ENCODE results near the gene AKR1C8.

DNA sequence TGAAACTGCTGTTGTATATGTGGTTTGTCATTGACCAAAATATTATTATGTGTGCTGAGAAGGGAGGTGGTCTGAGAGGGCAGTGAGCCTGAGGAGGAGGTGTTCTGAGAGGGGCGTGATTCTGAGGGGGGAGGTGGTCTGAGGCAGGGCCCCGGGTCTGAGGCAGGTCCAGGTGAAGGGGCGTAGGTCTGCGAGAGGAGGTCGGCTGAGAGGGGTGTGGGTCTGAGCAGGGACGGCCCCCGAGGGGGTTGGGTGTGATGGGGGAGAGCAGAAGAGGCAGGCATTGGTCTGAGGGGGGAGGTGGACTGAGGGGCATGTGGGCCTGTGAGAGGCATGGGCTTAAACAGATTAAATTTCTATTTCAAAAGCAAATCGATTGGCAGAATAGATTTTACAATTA is 44.1 kb upstream of the AKR1C8 start:
- TF ChIP-seq, protein P1, sequence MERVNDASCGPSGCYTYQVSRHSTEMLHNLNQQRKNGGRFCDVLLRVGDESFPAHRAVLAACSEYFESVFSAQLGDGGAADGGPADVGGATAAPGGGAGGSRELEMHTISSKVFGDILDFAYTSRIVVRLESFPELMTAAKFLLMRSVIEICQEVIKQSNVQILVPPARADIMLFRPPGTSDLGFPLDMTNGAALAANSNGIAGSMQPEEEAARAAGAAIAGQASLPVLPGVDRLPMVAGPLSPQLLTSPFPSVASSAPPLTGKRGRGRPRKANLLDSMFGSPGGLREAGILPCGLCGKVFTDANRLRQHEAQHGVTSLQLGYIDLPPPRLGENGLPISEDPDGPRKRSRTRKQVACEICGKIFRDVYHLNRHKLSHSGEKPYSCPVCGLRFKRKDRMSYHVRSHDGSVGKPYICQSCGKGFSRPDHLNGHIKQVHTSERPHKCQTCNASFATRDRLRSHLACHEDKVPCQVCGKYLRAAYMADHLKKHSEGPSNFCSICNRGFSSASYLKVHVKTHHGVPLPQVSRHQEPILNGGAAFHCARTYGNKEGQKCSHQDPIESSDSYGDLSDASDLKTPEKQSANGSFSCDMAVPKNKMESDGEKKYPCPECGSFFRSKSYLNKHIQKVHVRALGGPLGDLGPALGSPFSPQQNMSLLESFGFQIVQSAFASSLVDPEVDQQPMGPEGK (CRISPR knock-in tag; IDR thresholded peaks at IDR 0.05; ENCODE audit: borderline replicate concordance): no peak
- TF ChIP-seq TCF4 (CRISPR knock-in tag; IDR thresholded peaks at IDR 0.05; ENCODE audit: borderline replicate concordance) (no peak), TOX (CRISPR knock-in tag; IDR thresholded peaks at IDR 0.05; ENCODE audit: borderline replicate concordance) (no peak), ZFP3 (CRISPR knock-in tag; IDR thresholded peaks at IDR 0.05) (no peak), SNAI2 (CRISPR knock-in tag; IDR thresholded peaks at IDR 0.05) (no peak), POU6F1 (CRISPR knock-in tag; IDR thresholded peaks at IDR 0.05; ENCODE audit: borderline replicate concordance, low read depth) (no peak), ZNF70 (CRISPR knock-in tag; IDR thresholded peaks at IDR 0.05) (no peak), ZC3H10 (CRISPR knock-in tag; IDR thresholded peaks at IDR 0.05) (no peak), ZNF8 (CRISPR knock-in tag; IDR thresholded peaks at IDR 0.05) (no peak), BACH2 (CRISPR knock-in tag; IDR thresholded peaks at IDR 0.05; ENCODE audit: borderline replicate concordance) (no peak), CREB5 (CRISPR knock-in tag; IDR thresholded peaks at IDR 0.05; ENCODE audit: low read depth) (no peak)
- TF ChIP-seq, protein P2, sequence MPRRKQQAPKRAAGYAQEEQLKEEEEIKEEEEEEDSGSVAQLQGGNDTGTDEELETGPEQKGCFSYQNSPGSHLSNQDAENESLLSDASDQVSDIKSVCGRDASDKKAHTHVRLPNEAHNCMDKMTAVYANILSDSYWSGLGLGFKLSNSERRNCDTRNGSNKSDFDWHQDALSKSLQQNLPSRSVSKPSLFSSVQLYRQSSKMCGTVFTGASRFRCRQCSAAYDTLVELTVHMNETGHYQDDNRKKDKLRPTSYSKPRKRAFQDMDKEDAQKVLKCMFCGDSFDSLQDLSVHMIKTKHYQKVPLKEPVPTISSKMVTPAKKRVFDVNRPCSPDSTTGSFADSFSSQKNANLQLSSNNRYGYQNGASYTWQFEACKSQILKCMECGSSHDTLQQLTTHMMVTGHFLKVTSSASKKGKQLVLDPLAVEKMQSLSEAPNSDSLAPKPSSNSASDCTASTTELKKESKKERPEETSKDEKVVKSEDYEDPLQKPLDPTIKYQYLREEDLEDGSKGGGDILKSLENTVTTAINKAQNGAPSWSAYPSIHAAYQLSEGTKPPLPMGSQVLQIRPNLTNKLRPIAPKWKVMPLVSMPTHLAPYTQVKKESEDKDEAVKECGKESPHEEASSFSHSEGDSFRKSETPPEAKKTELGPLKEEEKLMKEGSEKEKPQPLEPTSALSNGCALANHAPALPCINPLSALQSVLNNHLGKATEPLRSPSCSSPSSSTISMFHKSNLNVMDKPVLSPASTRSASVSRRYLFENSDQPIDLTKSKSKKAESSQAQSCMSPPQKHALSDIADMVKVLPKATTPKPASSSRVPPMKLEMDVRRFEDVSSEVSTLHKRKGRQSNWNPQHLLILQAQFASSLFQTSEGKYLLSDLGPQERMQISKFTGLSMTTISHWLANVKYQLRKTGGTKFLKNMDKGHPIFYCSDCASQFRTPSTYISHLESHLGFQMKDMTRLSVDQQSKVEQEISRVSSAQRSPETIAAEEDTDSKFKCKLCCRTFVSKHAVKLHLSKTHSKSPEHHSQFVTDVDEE (CRISPR knock-in tag; IDR thresholded peaks at IDR 0.05): no peak
- TF ChIP-seq, protein P3, sequence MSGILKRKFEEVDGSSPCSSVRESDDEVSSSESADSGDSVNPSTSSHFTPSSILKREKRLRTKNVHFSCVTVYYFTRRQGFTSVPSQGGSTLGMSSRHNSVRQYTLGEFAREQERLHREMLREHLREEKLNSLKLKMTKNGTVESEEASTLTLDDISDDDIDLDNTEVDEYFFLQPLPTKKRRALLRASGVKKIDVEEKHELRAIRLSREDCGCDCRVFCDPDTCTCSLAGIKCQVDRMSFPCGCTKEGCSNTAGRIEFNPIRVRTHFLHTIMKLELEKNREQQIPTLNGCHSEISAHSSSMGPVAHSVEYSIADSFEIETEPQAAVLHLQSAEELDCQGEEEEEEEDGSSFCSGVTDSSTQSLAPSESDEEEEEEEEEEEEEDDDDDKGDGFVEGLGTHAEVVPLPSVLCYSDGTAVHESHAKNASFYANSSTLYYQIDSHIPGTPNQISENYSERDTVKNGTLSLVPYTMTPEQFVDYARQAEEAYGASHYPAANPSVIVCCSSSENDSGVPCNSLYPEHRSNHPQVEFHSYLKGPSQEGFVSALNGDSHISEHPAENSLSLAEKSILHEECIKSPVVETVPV (CRISPR knock-in tag; IDR thresholded peaks at IDR 0.05): no peak
